Natural killer cell (primary cell): ENCODE results near the gene TMEM30B. TPM values are rescaled to one million over a fixed set of nuclear protein-coding genes. Genes with fewer than 3 reads are reported as not detected.
A peak's percentile ranks its signal among the peaks of the same experiment; 100 is the strongest.

Experiments
- ATAC-seq, 3 donors: fragments of 150-1000 bp in 2 of 3; fragments of 200-7000 bp in 1 of 3; cut with Tn5 transposase; 1 replicate in 1 of 3; 2 replicates in 2 of 3; pipeline ENCODE4 v1.10.0; 2021; ENCODE audit warnings: mild to moderate bottlenecking in 2 of 3, moderate library complexity in 2 of 3
- DNase-seq, 2 donors: peaks; one replicate each; pipeline versions ENCODE4 v3.0.0 to v3.0.0-alpha.2; 2013 to 2021; ENCODE audit warnings: mixed read lengths in 1 of 2
- H3K27ac ChIP-seq: one replicate; pipeline ENCODE4 v1.5.1; 2013; ENCODE audit warnings: mild to moderate bottlenecking, low read length
- H3K27me3 ChIP-seq: one replicate; pipeline ENCODE4 v1.6.1; 2013; ENCODE audit warnings: low read length; ENCODE audit not compliant: control insufficient read depth, insufficient read depth
- H3K36me3 ChIP-seq: one replicate; pipeline ENCODE4 v1.6.1; 2013; ENCODE audit warnings: low read length; ENCODE audit not compliant: control insufficient read depth, insufficient read depth
- H3K4me1 ChIP-seq: one replicate; pipeline ENCODE4 v1.6.1; 2013; ENCODE audit warnings: low read length; ENCODE audit not compliant: control insufficient read depth, insufficient read depth
- H3K4me3 ChIP-seq: one replicate; pipeline ENCODE4 v1.5.1; 2013; ENCODE audit warnings: low read length
- H3K9me3 ChIP-seq: one replicate; pipeline ENCODE4 v1.6.1; 2013; ENCODE audit warnings: low read length; ENCODE audit not compliant: control insufficient read depth, insufficient read depth
- H3K27ac Mint-ChIP-seq, 2 donors: one replicate each; pipeline ENCODE4 v1.8.0; 2022; ENCODE audit warnings: mild to moderate bottlenecking in 2 of 2, mixed read lengths in 2 of 2, moderate library complexity in 1 of 2
- H3K27me3 Mint-ChIP-seq, 2 donors: one replicate each; pipeline ENCODE4 v1.8.0; 2022; ENCODE audit warnings: low read depth in 2 of 2, mixed read lengths in 2 of 2
- H3K36me3 Mint-ChIP-seq: one replicate; pipeline ENCODE4 v1.8.0; 2022; ENCODE audit warnings: mixed read lengths
- H3K4me1 Mint-ChIP-seq, 2 donors: one replicate each; pipeline ENCODE4 v1.8.0; 2022; ENCODE audit warnings: mixed read lengths in 2 of 2
- H3K4me3 Mint-ChIP-seq: one replicate; pipeline ENCODE4 v1.8.0; 2022; ENCODE audit warnings: mild to moderate bottlenecking, moderate library complexity, mixed read lengths
- H3K9me3 Mint-ChIP-seq, 2 donors: one replicate each; pipeline ENCODE4 v1.8.0; 2022; ENCODE audit warnings: mixed read lengths in 2 of 2
- CTCF ChIP-seq: fragments of 200-600 bp; IDR thresholded peaks from one replicate; pipeline ENCODE4 v1.8.0; 2022; ENCODE audit warnings: antibody characterized with exemption
- WGBS: methylation state at CpG from one replicate; pipeline ENCODE4 v1.1.7; 2013; ENCODE audit warnings: missing lambda C conversion rate; ENCODE audit not compliant: insufficient coverage; 5-methylcytosine and 5-hydroxymethylcytosine counted together
- intact Hi-C: fragments of 100-400 bp; cut with micrococcal nuclease; formaldehyde crosslinking; loops from one replicate; pipeline ENCODE4 v1.14.2; 2022
- total RNA-seq, 4 donors: library from RNA; stranded (reverse); fragments of 120-200 nt in 1 of 4; gene quantifications; one replicate each; pipeline versions ENCODE4 v1.2.3 to v1.2.4, GENCODE V29; 2013 to 2022

Gene TMEM30B
- 1 to 10 TPM; 1.0 to 1.4 (median 1.3) TPM for total RNA-seq
- total RNA-seq (2013) = 0.83 TPM

GRCh38 chr14:61281186-61281947 is at the start of gene TMEM30B:
TSS of gene TMEM30B (minus strand) at chr14:61281338. CDS start at chr14:61281147, 191 bp downstream.
- H3K4me3 Mint-ChIP-seq = peak within 1 kb of the TSS; percentile 95
- H3K36me3 Mint-ChIP-seq = no peaks in the 10 kb centered on the region
- no peak for TF ChIP-seq CTCF
- H3K4me1 Mint-ChIP-seq = peaks cover 23 to 26% of the 10 kb centered on the region in 2 donors
- H3K4me3 ChIP-seq = peak within 1 kb of the TSS; percentile 45
- no peak for ATAC-seq
- H3K36me3 ChIP-seq = no peaks in the 10 kb centered on the region
- H3K4me1 ChIP-seq = peaks cover 16% of the 10 kb centered on the region
- H3K9me3 ChIP-seq = no peaks in the 10 kb centered on the region
- H3K27ac Mint-ChIP-seq = peak within 1 kb of the TSS; percentile 83 to 95
- WGBS = 21% methylated on average over 40 of the region's 43 CpGs
- intact Hi-C loops = no loop called here
- H3K27me3 ChIP-seq = no peaks in the 10 kb centered on the region
- DNase-seq = no peak
- H3K27me3 Mint-ChIP-seq = peaks cover 8 to 20% of the 10 kb centered on the region in 2 donors
- H3K9me3 Mint-ChIP-seq = no peaks in the 10 kb centered on the region
- H3K27ac ChIP-seq = peak within 1 kb of the TSS; percentile 69

GRCh38 chr14:61330511-61330910 is 49.4 kb upstream of the TMEM30B start:
- Histone ChIP-seq H3K9me3 (no peaks in the 10 kb centered on the region), H3K36me3 (peaks cover 3% of the 10 kb centered on the region), H3K27me3 (no peaks in the 10 kb centered on the region), H3K4me1 (peaks cover 64% of the 10 kb centered on the region), H3K4me3 (no peak overlapping the region), H3K27ac (peak overlapping the region; percentile 83)
- no peak for TF ChIP-seq CTCF
- Mint-ChIP-seq H3K27me3 (no peaks in the 10 kb centered on the region), H3K9me3 (no peaks in the 10 kb centered on the region), H3K36me3 (no peaks in the 10 kb centered on the region), H3K4me3 (peak overlapping the region; percentile 95), H3K27ac (peak overlapping the region in 1 of 2 donors; percentile 99), H3K4me1 (peaks cover 86 to 89% of the 10 kb centered on the region in 2 donors)
- peak in 1 of 2 donors; percentile 56 for DNase-seq
- WGBS = 67% methylated on average over 1 of the region's 1 CpG
- ATAC-seq = peak in 2 of 3 donors; percentile 37 to 39
- intact Hi-C loops = no loop called here

- TF ChIP-seq CTCF = no peak
- Histone ChIP-seq H3K27me3 (no peaks in the 10 kb centered on the region), H3K4me1 (peaks cover 59% of the 10 kb centered on the region), H3K9me3 (no peaks in the 10 kb centered on the region), H3K4me3 (no peak overlapping the region), H3K36me3 (peaks cover 3% of the 10 kb centered on the region), H3K27ac (peak overlapping the region; percentile 83)
- no peaks in the 10 kb centered on the region for H3K36me3 Mint-ChIP-seq
- peak overlapping the region in 1 of 2 donors; percentile 99 for H3K27ac Mint-ChIP-seq
- DNase-seq (peak in 1 of 2 donors; percentile 26), ATAC-seq (no peak)
- no peaks in the 10 kb centered on the region for H3K27me3 Mint-ChIP-seq
- H3K4me1 Mint-ChIP-seq = peaks cover 87 to 90% of the 10 kb centered on the region in 2 donors
- 62% methylated on average over 8 of the region's 8 CpGs for WGBS
- intact Hi-C loops = loop anchor here (2.0 to 5.0 kb wide), 3 partner anchors 13 to 368 kb away; partner anchors contain the start of gene HIF1A
- H3K4me3 Mint-ChIP-seq = peak overlapping the region; percentile 95
- H3K9me3 Mint-ChIP-seq = no peaks in the 10 kb centered on the region
These were observed 48.4 kb upstream of the TMEM30B start for GRCh38 chr14:61329478-61330051.
